OCI-LY7 (cell line): ENCODE results near the gene TMEM158.

Source experiments
- EZH2phosphoT487 ChIP-seq: fragments of 200-600 bp; sonication (generic); IDR thresholded peaks from 2 replicates; pipeline ENCODE4 v1.6.1; 2018; ENCODE audit warnings: low read depth, borderline replicate concordance, mild to moderate bottlenecking, mixed run types, antibody characterized with exemption, low read length, moderate library complexity, mixed read lengths
- TF ChIP-seq, protein P1 (sequence below): fragments of 200-600 bp; sonication (generic); conservative IDR thresholded peaks from 2 replicates; pipeline ENCODE4 v1.5.1; 2014; ENCODE audit warnings: mild to moderate bottlenecking, antibody characterized with exemption, low read length, moderate library complexity, mixed read lengths

DNA sequence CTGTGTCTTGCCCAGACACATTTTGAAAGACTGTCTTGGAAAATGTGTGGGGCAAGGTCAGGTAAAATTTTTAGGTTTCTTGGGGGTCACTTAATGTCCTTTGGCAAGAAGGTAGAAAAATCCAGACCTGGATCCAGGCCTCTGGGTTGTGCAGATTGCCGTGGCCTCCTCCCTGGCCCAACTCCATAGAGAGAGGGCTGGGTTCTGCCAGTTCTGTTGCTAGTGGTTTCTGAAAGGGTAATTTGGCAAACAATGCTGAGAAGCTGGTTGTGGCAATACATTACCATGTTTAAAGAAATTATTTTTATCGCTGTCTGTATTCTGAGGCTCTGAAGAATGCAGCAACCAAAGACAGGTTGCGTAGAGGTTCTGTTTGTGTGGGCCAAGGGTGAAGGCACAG is 20.2 kb upstream of the TMEM158 start:
- TF ChIP-seq, protein P1, sequence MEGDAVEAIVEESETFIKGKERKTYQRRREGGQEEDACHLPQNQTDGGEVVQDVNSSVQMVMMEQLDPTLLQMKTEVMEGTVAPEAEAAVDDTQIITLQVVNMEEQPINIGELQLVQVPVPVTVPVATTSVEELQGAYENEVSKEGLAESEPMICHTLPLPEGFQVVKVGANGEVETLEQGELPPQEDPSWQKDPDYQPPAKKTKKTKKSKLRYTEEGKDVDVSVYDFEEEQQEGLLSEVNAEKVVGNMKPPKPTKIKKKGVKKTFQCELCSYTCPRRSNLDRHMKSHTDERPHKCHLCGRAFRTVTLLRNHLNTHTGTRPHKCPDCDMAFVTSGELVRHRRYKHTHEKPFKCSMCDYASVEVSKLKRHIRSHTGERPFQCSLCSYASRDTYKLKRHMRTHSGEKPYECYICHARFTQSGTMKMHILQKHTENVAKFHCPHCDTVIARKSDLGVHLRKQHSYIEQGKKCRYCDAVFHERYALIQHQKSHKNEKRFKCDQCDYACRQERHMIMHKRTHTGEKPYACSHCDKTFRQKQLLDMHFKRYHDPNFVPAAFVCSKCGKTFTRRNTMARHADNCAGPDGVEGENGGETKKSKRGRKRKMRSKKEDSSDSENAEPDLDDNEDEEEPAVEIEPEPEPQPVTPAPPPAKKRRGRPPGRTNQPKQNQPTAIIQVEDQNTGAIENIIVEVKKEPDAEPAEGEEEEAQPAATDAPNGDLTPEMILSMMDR: no peak
- TF ChIP-seq EZH2phosphoT487: no peak
